Measurements from ENCODE around the gene CMC4. TPM values are rescaled to one million over a fixed set of nuclear protein-coding genes. Genes with fewer than 3 reads are reported as not detected.

Gene CMC4
- polyA plus RNA-seq, 2 of the 4 experiments (the other 2 are of a cell fraction) = 15.1 to 16.9 TPM

DNA sequence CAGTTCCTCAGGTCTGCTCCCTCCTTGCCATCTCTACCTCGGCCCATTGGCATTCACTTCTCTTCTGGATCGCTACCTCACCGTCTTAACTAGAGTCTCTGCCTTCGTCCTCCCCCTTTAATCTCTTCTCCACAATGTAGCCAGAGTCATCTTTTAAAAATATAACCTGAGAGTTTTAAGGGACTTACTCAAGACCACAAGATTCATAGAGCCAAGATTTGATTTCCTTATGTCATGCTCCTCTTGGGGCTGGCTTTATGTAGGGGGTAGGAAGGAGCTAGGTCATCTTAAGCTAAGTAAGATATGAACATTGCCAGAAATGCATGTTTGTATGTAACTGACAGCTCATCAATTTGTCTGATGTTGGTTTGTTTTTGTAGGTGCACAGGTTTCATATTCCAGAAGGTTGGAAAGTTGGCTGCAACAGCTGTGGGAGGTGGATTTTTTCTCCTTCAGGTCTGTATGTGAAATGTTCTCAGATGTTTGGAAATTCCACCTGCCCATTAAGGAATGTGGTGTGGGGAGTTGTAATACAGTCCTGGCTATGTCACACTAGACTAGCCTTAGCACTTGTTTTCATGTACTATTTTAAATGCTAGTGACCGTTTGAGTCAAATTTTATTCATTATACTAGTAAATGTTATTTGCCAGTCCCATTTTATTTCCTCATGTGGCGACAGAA is 24.7 kb downstream of the CMC4 start:
- CTCF ChIA-PET = interaction anchor here (2.1 to 3.1 kb wide), 2 partner anchors 9 to 11 kb away, joined by 4 to 19 read pairs; no protein-coding TSS in a partner anchor
- no peaks in the 10 kb centered on the region for H3K9me3 ChIP-seq

DNA sequence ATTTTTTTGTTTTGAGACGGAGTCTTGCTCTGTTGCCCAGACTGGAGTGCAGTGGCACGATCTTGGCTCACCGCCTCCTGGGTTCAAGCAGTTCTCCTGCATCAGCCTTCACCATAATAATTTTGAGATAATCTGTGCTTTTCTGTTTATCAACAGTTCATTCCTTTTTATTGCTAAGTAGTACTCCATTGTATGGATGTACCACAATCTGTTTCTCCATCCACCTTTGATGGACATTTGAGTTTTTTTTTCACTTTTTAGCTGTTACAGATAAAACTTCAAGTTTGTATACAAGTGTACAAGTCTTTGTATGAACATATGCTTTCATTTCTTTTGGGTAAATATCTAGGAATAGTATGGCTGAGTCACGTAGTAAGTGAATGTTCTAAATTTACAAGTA is 35.2 kb downstream of the CMC4 start:
- TF ChIP-seq ZFP36 (IDR thresholded peaks at IDR 0.05; ENCODE audit: borderline replicate concordance, partially characterized antibody) (no peak), HDAC2 (IDR thresholded peaks at IDR 0.05) (peak; percentile 69; the same call in 1 of the 2 replicates), KDM1A (IDR thresholded peaks at IDR 0.05; ENCODE audit: low read depth) (peak; percentile 80)
- POLR2A ChIA-PET = no interaction called here

More for the DNA sequence above, 24.7 kb downstream of the CMC4 start:
- H3K27ac ChIP-seq = no peak overlapping the region
- DNase-seq (ENCODE audit: low read depth in 1 of 2, low spot score in 1 of 2) = no peak
- H3K4me1 ChIP-seq = peaks cover 11% of the 10 kb centered on the region; the same call in 2 of the 3 replicates
- H3K4me3 ChIP-seq = no peak overlapping the region
- TF ChIP-seq TP53 (CRISPR knock-in tag; IDR thresholded peaks at IDR 0.05) (no peak), HOXB13 (CRISPR knock-in tag; IDR thresholded peaks at IDR 0.05; ENCODE audit: low read depth) (no peak), EP300 (IDR thresholded peaks at IDR 0.05) (no peak), ZNF302 (CRISPR knock-in tag; IDR thresholded peaks at IDR 0.05) (no peak), ZFP36 (IDR thresholded peaks at IDR 0.05; ENCODE audit: borderline replicate concordance, partially characterized antibody) (no peak), JUN (IDR thresholded peaks at IDR 0.05) (no peak), EHF (CRISPR knock-in tag; IDR thresholded peaks at IDR 0.05) (no peak), EHMT2 (IDR thresholded peaks at IDR 0.05; ENCODE audit: low read depth) (no peak)
- TF ChIP-seq, protein P1, sequence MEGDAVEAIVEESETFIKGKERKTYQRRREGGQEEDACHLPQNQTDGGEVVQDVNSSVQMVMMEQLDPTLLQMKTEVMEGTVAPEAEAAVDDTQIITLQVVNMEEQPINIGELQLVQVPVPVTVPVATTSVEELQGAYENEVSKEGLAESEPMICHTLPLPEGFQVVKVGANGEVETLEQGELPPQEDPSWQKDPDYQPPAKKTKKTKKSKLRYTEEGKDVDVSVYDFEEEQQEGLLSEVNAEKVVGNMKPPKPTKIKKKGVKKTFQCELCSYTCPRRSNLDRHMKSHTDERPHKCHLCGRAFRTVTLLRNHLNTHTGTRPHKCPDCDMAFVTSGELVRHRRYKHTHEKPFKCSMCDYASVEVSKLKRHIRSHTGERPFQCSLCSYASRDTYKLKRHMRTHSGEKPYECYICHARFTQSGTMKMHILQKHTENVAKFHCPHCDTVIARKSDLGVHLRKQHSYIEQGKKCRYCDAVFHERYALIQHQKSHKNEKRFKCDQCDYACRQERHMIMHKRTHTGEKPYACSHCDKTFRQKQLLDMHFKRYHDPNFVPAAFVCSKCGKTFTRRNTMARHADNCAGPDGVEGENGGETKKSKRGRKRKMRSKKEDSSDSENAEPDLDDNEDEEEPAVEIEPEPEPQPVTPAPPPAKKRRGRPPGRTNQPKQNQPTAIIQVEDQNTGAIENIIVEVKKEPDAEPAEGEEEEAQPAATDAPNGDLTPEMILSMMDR (IDR thresholded peaks at IDR 0.05) = no peak
- TF ChIP-seq, protein P2, sequence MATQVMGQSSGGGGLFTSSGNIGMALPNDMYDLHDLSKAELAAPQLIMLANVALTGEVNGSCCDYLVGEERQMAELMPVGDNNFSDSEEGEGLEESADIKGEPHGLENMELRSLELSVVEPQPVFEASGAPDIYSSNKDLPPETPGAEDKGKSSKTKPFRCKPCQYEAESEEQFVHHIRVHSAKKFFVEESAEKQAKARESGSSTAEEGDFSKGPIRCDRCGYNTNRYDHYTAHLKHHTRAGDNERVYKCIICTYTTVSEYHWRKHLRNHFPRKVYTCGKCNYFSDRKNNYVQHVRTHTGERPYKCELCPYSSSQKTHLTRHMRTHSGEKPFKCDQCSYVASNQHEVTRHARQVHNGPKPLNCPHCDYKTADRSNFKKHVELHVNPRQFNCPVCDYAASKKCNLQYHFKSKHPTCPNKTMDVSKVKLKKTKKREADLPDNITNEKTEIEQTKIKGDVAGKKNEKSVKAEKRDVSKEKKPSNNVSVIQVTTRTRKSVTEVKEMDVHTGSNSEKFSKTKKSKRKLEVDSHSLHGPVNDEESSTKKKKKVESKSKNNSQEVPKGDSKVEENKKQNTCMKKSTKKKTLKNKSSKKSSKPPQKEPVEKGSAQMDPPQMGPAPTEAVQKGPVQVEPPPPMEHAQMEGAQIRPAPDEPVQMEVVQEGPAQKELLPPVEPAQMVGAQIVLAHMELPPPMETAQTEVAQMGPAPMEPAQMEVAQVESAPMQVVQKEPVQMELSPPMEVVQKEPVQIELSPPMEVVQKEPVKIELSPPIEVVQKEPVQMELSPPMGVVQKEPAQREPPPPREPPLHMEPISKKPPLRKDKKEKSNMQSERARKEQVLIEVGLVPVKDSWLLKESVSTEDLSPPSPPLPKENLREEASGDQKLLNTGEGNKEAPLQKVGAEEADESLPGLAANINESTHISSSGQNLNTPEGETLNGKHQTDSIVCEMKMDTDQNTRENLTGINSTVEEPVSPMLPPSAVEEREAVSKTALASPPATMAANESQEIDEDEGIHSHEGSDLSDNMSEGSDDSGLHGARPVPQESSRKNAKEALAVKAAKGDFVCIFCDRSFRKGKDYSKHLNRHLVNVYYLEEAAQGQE (IDR thresholded peaks at IDR 0.05) = no peak
- TF ChIP-seq, protein P3, sequence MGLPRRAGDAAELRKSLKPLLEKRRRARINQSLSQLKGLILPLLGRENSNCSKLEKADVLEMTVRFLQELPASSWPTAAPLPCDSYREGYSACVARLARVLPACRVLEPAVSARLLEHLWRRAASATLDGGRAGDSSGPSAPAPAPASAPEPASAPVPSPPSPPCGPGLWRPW (IDR thresholded peaks at IDR 0.05) = no peak
- TF ChIP-seq, protein P4, sequence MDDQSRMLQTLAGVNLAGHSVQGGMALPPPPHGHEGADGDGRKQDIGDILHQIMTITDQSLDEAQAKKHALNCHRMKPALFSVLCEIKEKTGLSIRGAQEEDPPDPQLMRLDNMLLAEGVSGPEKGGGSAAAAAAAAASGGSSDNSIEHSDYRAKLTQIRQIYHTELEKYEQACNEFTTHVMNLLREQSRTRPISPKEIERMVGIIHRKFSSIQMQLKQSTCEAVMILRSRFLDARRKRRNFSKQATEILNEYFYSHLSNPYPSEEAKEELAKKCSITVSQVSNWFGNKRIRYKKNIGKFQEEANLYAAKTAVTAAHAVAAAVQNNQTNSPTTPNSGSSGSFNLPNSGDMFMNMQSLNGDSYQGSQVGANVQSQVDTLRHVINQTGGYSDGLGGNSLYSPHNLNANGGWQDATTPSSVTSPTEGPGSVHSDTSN (IDR thresholded peaks at IDR 0.05) = no peak
- TF ChIP-seq, protein P5, sequence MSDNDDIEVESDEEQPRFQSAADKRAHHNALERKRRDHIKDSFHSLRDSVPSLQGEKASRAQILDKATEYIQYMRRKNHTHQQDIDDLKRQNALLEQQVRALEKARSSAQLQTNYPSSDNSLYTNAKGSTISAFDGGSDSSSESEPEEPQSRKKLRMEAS (IDR thresholded peaks at IDR 0.05) = no peak
- 95% methylated on average over 6 of the region's 6 CpGs for WGBS (ENCODE audit: missing lambda C conversion rate)
- no peak overlapping the region for H3K4me2 ChIP-seq
- no peak for FAIRE-seq
- POLR2A ChIA-PET = no interaction called here
- ATAC-seq = no peak

DNA sequence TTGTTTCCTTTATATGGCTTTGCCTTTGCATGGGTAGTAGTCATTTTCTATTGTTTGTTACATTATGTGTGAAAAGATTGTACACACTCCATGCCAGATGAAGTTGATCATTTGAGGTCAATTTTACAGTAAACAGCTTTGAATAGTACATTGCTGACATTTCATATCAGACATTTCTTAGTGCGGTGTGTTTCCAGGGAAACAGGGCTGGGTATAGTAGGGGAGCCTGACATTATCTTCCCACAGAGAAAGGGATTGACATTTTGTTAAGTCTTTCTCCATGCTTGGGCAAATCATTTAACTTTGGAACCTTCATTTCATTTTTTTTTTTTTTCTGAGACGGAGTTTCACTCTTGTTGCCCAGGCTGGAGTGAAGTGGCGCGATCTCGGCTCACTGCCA is 39.3 kb downstream of the CMC4 start:
- CTCF ChIA-PET = no interaction called here
- ATAC-seq = no peak
- 93% methylated on average over 5 of the region's 5 CpGs for WGBS (ENCODE audit: missing lambda C conversion rate)
- H3K4me3 ChIP-seq = no peak overlapping the region
- H3K4me1 ChIP-seq = peaks cover 14% of the 10 kb centered on the region
- no peak for FAIRE-seq
- POLR2A ChIA-PET = no interaction called here
- no peak overlapping the region for H3K4me2 ChIP-seq
- no peak for DNase-seq (ENCODE audit: low read depth in 1 of 2, low spot score in 1 of 2)
- peaks cover 8% of the 10 kb centered on the region for H3K9me3 ChIP-seq
- no peak overlapping the region for H3K27ac ChIP-seq
- TF ChIP-seq HOXA7 (CRISPR knock-in tag; IDR thresholded peaks at IDR 0.05) (no peak), TP53 (CRISPR knock-in tag; IDR thresholded peaks at IDR 0.05) (no peak), BHLHE40 (IDR thresholded peaks at IDR 0.05; ENCODE audit: low read depth, low read length) (no peak), KDM1A (IDR thresholded peaks at IDR 0.05; ENCODE audit: low read depth) (no peak), POLR2AphosphoS2 (conservative IDR thresholded peaks at IDR 0.05; ENCODE audit: low read length) (no peak), KDM5A (IDR thresholded peaks at IDR 0.05) (no peak), MYC (IDR thresholded peaks at IDR 0.05; ENCODE audit: borderline replicate concordance, low read length) (no peak), ESRRA (IDR thresholded peaks at IDR 0.05; ENCODE audit: borderline replicate concordance, low read length) (no peak), EP300 (IDR thresholded peaks at IDR 0.05) (no peak), PHF8 (IDR thresholded peaks at IDR 0.05; ENCODE audit: borderline replicate concordance, low read depth) (no peak)
- TF ChIP-seq, protein P5 (IDR thresholded peaks at IDR 0.05) = no peak
- TF ChIP-seq, protein P6, sequence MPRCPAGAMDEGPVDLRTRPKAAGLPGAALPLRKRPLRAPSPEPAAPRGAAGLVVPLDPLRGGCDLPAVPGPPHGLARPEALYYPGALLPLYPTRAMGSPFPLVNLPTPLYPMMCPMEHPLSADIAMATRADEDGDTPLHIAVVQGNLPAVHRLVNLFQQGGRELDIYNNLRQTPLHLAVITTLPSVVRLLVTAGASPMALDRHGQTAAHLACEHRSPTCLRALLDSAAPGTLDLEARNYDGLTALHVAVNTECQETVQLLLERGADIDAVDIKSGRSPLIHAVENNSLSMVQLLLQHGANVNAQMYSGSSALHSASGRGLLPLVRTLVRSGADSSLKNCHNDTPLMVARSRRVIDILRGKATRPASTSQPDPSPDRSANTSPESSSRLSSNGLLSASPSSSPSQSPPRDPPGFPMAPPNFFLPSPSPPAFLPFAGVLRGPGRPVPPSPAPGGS (IDR thresholded peaks at IDR 0.05) = no peak

More for the DNA sequence above, 35.2 kb downstream of the CMC4 start:
- FAIRE-seq (no peak), ATAC-seq (no peak), DNase-seq (ENCODE audit: low read depth in 1 of 2, low spot score in 1 of 2) (no peak)
- Histone ChIP-seq H3K27ac (no peak overlapping the region), H3K9me3 (peaks cover 8% of the 10 kb centered on the region), H3K4me2 (no peak overlapping the region), H3K4me3 (no peak overlapping the region), H3K4me1 (no peaks in the 10 kb centered on the region)
- CTCF ChIA-PET = no interaction called here
- 93% methylated on average over 4 of the region's 4 CpGs for WGBS (ENCODE audit: missing lambda C conversion rate)

All from A549 (cell line).